Measurements from ENCODE around the gene CACNA2D4.

- TF ChIP-seq EZH2 (IDR thresholded peaks at IDR 0.05; ENCODE audit: low read length, unreplicated experiment) (no peak), CTCF (conservative IDR thresholded peaks at IDR 0.05; ENCODE audit: low read depth, low read length) (no peak), EZH2phosphoT487 (IDR thresholded peaks at IDR 0.05; ENCODE audit: borderline replicate concordance, low read length) (no peak)
Observed at GRCh38 chr12:1966561-1967226, 48.2 kb upstream of the CACNA2D4 start.
